WTC11 (cell line): ENCODE results near the gene CTTNBP2NL. TPM values are rescaled to one million over a fixed set of nuclear protein-coding genes. Genes with fewer than 3 reads are reported as not detected.

Experiments
- ATAC-seq: fragments of 200-7000 bp; cut with Tn5 transposase; 2 replicates; pipeline ENCODE4 v1.10.0; 2021; ENCODE audit warnings: mild to moderate bottlenecking, moderate library complexity
- CTCF ChIA-PET: fragments of 300-600 bp; sonication (Branson Sonifier 250); formaldehyde crosslinking; loops from one replicate; lab custom pipeline; 2021; ENCODE audit warnings: antibody characterized with exemption; lab: Charles Lee
- POLR2A ChIA-PET: fragments of 350-600 bp; sonication (Branson Sonifier 250); formaldehyde crosslinking; loops from one replicate; lab custom pipeline; 2021; ENCODE audit warnings: antibody characterized with exemption; lab: Charles Lee
- DNase-seq: peaks from one replicate; pipeline ENCODE4 v3.0.0; 2021; ENCODE audit warnings: low spot score
- H3K27ac Mint-ChIP-seq: 2 replicates; pipeline ENCODE4 v1.8.0; 2021; ENCODE audit warnings: mixed read lengths
- H3K27me3 Mint-ChIP-seq: 2 replicates; pipeline ENCODE4 v1.8.0; 2021; ENCODE audit warnings: low read depth, mild to moderate bottlenecking, moderate library complexity, mixed read lengths
- H3K36me3 Mint-ChIP-seq: 2 replicates; pipeline ENCODE4 v1.8.0; 2021; ENCODE audit warnings: mixed read lengths
- H3K4me1 Mint-ChIP-seq: 2 replicates; pipeline ENCODE4 v1.8.0; 2022; ENCODE audit warnings: mixed read lengths
- H3K4me3 Mint-ChIP-seq: 2 replicates; pipeline ENCODE4 v1.8.0; 2021; ENCODE audit warnings: mild to moderate bottlenecking, moderate library complexity, mixed read lengths
- H3K9me3 Mint-ChIP-seq: 2 replicates; pipeline ENCODE4 v1.8.0; 2021; ENCODE audit warnings: mixed read lengths
- CREB1 ChIP-seq: sonication (generic); formaldehyde crosslinking; IDR thresholded peaks from 2 replicates; pipeline ENCODE4 v1.8.0; 2023; ENCODE audit warnings: mild to moderate bottlenecking, missing genetic modification reagents
- CREM ChIP-seq: sonication (generic); formaldehyde crosslinking; IDR thresholded peaks from 2 replicates; pipeline ENCODE4 v1.8.1; 2022; ENCODE audit warnings: mild to moderate bottlenecking, missing genetic modification reagents, moderate library complexity
- FOXP1 ChIP-seq: sonication (generic); formaldehyde crosslinking; IDR thresholded peaks from 2 replicates; pipeline ENCODE4 v1.8.0; 2022; ENCODE audit warnings: missing genetic modification reagents, mild to moderate bottlenecking, moderate library complexity, borderline replicate concordance
- GRHL2 ChIP-seq: fragments of 250-450 bp; sonication (Bioruptor Pico); IDR thresholded peaks from 2 replicates; pipeline ENCODE4 v1.8.0; 2022; ENCODE audit warnings: mild to moderate bottlenecking, moderate library complexity; ENCODE audit not compliant: insufficient replicate concordance, severe bottlenecking
- JUN ChIP-seq: sonication (generic); formaldehyde crosslinking; IDR thresholded peaks from 2 replicates; pipeline ENCODE4 v1.8.0; 2023; ENCODE audit warnings: mild to moderate bottlenecking, missing genetic modification reagents
- TCF7 ChIP-seq: sonication (generic); formaldehyde crosslinking; IDR thresholded peaks from 2 replicates; pipeline ENCODE4 v1.8.0; 2022; ENCODE audit warnings: mild to moderate bottlenecking, low read depth, missing genetic modification reagents, moderate library complexity
- TEAD4 ChIP-seq: sonication (generic); formaldehyde crosslinking; IDR thresholded peaks from 2 replicates; pipeline ENCODE4 v1.8.0; 2022; ENCODE audit warnings: mild to moderate bottlenecking, missing genetic modification reagents
- ZNF121 ChIP-seq: sonication (generic); formaldehyde crosslinking; IDR thresholded peaks from 2 replicates; pipeline ENCODE4 v1.8.0; 2023; ENCODE audit warnings: missing genetic modification reagents
- ZNF423 ChIP-seq: fragments of 250-450 bp; sonication (Bioruptor Pico); IDR thresholded peaks from 2 replicates; pipeline ENCODE4 v2.1.2; 2022; ENCODE audit warnings: mild to moderate bottlenecking, moderate library complexity
- total RNA-seq: library from RNA; stranded (reverse); gene quantifications from 3 replicates; pipeline ENCODE4 v1.2.3, GENCODE V29; 2021
- TF ChIP-seq, protein P1 (sequence below): sonication (generic); formaldehyde crosslinking; IDR thresholded peaks from 2 replicates; pipeline ENCODE4 v1.8.0; 2022; ENCODE audit warnings: missing genetic modification reagents
- TF ChIP-seq, protein P2 (sequence below): fragments of 250-450 bp; sonication (Bioruptor Pico); IDR thresholded peaks from 2 replicates; pipeline ENCODE4 v1.8.0; 2021; ENCODE audit warnings: mild to moderate bottlenecking
- TF ChIP-seq, protein P3 (sequence below): sonication (generic); formaldehyde crosslinking; IDR thresholded peaks from 2 replicates; pipeline ENCODE4 v1.8.1; 2023; ENCODE audit warnings: mild to moderate bottlenecking, missing genetic modification reagents, borderline replicate concordance
- TF ChIP-seq, protein P4 (sequence below): sonication (generic); formaldehyde crosslinking; conservative IDR thresholded peaks from 2 replicates; pipeline ENCODE4 v1.8.1; 2022; ENCODE audit warnings: mild to moderate bottlenecking, missing genetic modification reagents

CTTNBP2NL gene
- total RNA-seq, 1 experiment from 2014 or later = 32.8 TPM

DNA sequence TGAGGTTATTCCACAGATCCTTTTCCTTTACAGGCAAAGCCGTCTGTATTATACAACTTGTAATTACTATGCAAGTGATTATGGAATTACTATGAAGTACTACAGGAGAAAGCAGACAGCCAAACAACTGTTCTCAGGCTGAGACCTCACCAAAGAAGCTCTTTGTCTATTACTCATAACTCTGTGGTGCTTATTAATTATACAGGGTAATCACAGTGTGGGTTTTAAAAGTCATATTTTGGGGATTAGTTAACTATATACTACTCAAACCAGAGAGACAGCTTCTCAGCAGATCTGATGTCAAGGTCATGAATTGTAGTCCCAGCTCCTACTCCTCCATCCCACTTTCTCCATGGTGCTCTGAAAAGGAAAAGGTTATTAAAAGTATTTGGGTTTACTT, 49.6 kb downstream of the CTTNBP2NL start:
- no peaks in the 10 kb centered on the region for H3K4me1 Mint-ChIP-seq
- ChIA-PET CTCF (no interaction called here), POLR2A (interaction anchor here (0.5 to 0.6 kb wide), 2 partner anchors 12 to 119 kb away, joined by 3 to 4 read pairs; no protein-coding TSS in a partner anchor)
- TF ChIP-seq CREM = no peak
- ATAC-seq (no peak), DNase-seq (no peak)
- no peaks in the 10 kb centered on the region for H3K27me3 Mint-ChIP-seq
- no peak overlapping the region for H3K27ac Mint-ChIP-seq
- peaks cover 16% of the 10 kb centered on the region for H3K36me3 Mint-ChIP-seq
- no peaks in the 10 kb centered on the region for H3K9me3 Mint-ChIP-seq
- H3K4me3 Mint-ChIP-seq = no peak overlapping the region

DNA sequence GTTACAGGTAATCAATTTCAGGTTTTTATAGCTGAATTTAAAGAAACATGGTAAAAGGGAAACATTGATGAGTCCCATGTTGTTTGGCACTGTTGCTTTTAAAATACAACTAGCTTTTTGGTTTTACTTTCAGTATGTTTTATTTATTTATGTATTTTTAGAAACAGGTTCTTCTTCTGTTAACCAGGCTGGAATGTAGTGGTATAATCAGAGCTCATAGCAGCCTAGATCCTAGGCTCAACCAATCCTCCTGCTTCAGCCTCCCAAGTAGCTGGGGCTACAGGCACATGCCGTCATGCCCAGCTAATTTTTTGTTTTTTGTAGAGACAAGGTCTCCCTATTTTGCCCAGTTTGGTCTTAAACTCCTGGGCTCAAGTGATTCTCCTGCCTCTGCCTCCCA, 50.4 kb downstream of the CTTNBP2NL start:
- Mint-ChIP-seq H3K9me3 (no peaks in the 10 kb centered on the region), H3K27ac (no peak overlapping the region), H3K27me3 (no peaks in the 10 kb centered on the region), H3K4me1 (no peaks in the 10 kb centered on the region), H3K4me3 (no peak overlapping the region), H3K36me3 (peaks cover 11% of the 10 kb centered on the region)
- no peak for DNase-seq
- ATAC-seq = no peak
- ChIA-PET CTCF (interaction anchor here (0.9 to 1.1 kb wide), 3 partner anchors 55 to 148 kb away, joined by 3 to 4 read pairs (median 3); no protein-coding TSS in a partner anchor), POLR2A (no interaction called here)
- TF ChIP-seq ZNF121 (CRISPR knock-in tag) (no peak), GRHL2 (CRISPR knock-in tag) (no peak), JUN (CRISPR knock-in tag) (no peak), CREB1 (no peak), ZNF423 (CRISPR knock-in tag) (no peak), FOXP1 (CRISPR knock-in tag) (no peak), TEAD4 (no peak), TCF7 (CRISPR knock-in tag) (no peak)
- TF ChIP-seq, protein P1, sequence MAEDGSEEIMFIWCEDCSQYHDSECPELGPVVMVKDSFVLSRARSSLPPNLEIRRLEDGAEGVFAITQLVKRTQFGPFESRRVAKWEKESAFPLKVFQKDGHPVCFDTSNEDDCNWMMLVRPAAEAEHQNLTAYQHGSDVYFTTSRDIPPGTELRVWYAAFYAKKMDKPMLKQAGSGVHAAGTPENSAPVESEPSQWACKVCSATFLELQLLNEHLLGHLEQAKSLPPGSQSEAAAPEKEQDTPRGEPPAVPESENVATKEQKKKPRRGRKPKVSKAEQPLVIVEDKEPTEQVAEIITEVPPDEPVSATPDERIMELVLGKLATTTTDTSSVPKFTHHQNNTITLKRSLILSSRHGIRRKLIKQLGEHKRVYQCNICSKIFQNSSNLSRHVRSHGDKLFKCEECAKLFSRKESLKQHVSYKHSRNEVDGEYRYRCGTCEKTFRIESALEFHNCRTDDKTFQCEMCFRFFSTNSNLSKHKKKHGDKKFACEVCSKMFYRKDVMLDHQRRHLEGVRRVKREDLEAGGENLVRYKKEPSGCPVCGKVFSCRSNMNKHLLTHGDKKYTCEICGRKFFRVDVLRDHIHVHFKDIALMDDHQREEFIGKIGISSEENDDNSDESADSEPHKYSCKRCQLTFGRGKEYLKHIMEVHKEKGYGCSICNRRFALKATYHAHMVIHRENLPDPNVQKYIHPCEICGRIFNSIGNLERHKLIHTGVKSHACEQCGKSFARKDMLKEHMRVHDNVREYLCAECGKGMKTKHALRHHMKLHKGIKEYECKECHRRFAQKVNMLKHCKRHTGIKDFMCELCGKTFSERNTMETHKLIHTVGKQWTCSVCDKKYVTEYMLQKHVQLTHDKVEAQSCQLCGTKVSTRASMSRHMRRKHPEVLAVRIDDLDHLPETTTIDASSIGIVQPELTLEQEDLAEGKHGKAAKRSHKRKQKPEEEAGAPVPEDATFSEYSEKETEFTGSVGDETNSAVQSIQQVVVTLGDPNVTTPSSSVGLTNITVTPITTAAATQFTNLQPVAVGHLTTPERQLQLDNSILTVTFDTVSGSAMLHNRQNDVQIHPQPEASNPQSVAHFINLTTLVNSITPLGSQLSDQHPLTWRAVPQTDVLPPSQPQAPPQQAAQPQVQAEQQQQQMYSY (CRISPR knock-in tag) = no peak
- TF ChIP-seq, protein P2, sequence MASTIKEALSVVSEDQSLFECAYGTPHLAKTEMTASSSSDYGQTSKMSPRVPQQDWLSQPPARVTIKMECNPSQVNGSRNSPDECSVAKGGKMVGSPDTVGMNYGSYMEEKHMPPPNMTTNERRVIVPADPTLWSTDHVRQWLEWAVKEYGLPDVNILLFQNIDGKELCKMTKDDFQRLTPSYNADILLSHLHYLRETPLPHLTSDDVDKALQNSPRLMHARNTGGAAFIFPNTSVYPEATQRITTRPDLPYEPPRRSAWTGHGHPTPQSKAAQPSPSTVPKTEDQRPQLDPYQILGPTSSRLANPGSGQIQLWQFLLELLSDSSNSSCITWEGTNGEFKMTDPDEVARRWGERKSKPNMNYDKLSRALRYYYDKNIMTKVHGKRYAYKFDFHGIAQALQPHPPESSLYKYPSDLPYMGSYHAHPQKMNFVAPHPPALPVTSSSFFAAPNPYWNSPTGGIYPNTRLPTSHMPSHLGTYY (CRISPR knock-in tag) = no peak
- TF ChIP-seq, protein P3, sequence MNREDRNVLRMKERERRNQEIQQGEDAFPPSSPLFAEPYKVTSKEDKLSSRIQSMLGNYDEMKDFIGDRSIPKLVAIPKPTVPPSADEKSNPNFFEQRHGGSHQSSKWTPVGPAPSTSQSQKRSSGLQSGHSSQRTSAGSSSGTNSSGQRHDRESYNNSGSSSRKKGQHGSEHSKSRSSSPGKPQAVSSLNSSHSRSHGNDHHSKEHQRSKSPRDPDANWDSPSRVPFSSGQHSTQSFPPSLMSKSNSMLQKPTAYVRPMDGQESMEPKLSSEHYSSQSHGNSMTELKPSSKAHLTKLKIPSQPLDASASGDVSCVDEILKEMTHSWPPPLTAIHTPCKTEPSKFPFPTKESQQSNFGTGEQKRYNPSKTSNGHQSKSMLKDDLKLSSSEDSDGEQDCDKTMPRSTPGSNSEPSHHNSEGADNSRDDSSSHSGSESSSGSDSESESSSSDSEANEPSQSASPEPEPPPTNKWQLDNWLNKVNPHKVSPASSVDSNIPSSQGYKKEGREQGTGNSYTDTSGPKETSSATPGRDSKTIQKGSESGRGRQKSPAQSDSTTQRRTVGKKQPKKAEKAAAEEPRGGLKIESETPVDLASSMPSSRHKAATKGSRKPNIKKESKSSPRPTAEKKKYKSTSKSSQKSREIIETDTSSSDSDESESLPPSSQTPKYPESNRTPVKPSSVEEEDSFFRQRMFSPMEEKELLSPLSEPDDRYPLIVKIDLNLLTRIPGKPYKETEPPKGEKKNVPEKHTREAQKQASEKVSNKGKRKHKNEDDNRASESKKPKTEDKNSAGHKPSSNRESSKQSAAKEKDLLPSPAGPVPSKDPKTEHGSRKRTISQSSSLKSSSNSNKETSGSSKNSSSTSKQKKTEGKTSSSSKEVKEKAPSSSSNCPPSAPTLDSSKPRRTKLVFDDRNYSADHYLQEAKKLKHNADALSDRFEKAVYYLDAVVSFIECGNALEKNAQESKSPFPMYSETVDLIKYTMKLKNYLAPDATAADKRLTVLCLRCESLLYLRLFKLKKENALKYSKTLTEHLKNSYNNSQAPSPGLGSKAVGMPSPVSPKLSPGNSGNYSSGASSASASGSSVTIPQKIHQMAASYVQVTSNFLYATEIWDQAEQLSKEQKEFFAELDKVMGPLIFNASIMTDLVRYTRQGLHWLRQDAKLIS (CRISPR knock-in tag) = no peak
- TF ChIP-seq, protein P4, sequence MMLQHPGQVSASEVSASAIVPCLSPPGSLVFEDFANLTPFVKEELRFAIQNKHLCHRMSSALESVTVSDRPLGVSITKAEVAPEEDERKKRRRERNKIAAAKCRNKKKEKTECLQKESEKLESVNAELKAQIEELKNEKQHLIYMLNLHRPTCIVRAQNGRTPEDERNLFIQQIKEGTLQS (CRISPR knock-in tag) = no peak
